PC-9 (cell line): ENCODE measurements around the gene C3orf18.

Experiments
- EZH2 ChIP-seq: fragments of 200-600 bp; sonication (generic); IDR thresholded peaks from 2 replicates; pipeline ENCODE4 v1.8.0; 2017; ENCODE audit warnings: antibody characterized with exemption, low read depth
- TF ChIP-seq, protein P1 (sequence below): fragments of 200-600 bp; sonication (generic); conservative IDR thresholded peaks from 2 replicates; pipeline ENCODE4 v1.6.1; 2017; ENCODE audit warnings: mixed run types, antibody characterized with exemption, mild to moderate bottlenecking, moderate library complexity

DNA sequence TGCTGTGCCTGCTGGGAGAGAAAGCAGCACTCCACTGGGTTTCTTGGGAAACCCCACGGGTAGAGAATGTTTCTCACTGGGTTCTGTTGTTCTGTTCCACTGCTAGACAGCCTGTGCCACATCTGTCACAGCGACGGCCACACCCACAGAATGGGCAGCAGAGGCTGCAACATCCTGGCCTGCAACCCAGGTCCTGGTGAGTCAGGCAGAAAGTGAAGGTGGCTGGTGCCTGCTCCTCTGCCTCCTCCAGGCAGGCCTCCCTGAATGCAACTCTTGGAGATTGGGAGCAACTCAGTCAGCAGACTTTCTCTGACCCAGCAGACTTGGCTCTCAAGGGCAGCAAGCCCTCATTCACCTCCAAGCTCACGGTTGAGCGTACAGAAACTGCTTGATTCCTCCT is 13.0 kb downstream of the C3orf18 start:
- TF ChIP-seq, protein P1, sequence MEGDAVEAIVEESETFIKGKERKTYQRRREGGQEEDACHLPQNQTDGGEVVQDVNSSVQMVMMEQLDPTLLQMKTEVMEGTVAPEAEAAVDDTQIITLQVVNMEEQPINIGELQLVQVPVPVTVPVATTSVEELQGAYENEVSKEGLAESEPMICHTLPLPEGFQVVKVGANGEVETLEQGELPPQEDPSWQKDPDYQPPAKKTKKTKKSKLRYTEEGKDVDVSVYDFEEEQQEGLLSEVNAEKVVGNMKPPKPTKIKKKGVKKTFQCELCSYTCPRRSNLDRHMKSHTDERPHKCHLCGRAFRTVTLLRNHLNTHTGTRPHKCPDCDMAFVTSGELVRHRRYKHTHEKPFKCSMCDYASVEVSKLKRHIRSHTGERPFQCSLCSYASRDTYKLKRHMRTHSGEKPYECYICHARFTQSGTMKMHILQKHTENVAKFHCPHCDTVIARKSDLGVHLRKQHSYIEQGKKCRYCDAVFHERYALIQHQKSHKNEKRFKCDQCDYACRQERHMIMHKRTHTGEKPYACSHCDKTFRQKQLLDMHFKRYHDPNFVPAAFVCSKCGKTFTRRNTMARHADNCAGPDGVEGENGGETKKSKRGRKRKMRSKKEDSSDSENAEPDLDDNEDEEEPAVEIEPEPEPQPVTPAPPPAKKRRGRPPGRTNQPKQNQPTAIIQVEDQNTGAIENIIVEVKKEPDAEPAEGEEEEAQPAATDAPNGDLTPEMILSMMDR = no peak
- TF ChIP-seq EZH2 = no peak
